K562 (cell line): ENCODE data around the gene GUF1. TPM values are rescaled to one million over a fixed set of nuclear protein-coding genes. Genes with fewer than 3 reads are reported as not detected.

Experiments
- ATAC-seq: fragments of 200-7000 bp; cut with Tn5 transposase; 3 replicates; pipeline ENCODE4 v1.9.1; 2020; ENCODE audit warnings: moderate library complexity
- BruUV-seq: library from RNA; stranded (reverse); fragments of 400-500 nt; replicated peaks from 2 replicates; lab custom pipeline; 2021; lab: Mats Ljungman, UMichigan
- CTCF ChIA-PET: fragments of 300-600 bp; formaldehyde crosslinking; extraction: SDS; loops from one replicate; lab custom pipeline; 2021; ENCODE audit warnings: low intra/inter-chr PET ratio; lab: Yijun Ruan, JAX
- POLR2A ChIA-PET: fragments of 300-600, 350-650 bp; sonication (Branson Sonifier 250); formaldehyde crosslinking; extraction: SDS; loops from one replicate; lab custom pipeline; 2021; ENCODE audit warnings: antibody characterized with exemption, inconsistent platforms; lab: Yijun Ruan, JAX
- DNase-seq, 4 experiments: peaks; one replicate each; pipeline versions ENCODE4 v3.0.0 to v3.0.0-alpha.2; 2011 to 2018; ENCODE audit warnings: low spot score in 3 of 4, mixed read lengths in 3 of 4; ENCODE audit errors: extremely low read depth in 1 of 4
- FAIRE-seq: peaks from 2 replicates; lab custom pipeline; 2011; peaks lifted over from hg19 to GRCh38; lab: Jason Lieb, UNC
- H2AFZ ChIP-seq: 2 replicates; pipeline ENCODE4 v1.6.0; 2011; ENCODE audit warnings: low read depth, low read length, control low read depth, inconsistent platforms
- H3K27ac ChIP-seq: fragments of 200-600 bp; 3 replicates; pipeline ENCODE4 v1.8.0; 2011; ENCODE audit warnings: low read depth, mild to moderate bottlenecking, control low read depth, inconsistent platforms, low read length, moderate library complexity, mixed read lengths; ENCODE audit errors: extremely low read depth
- H3K27me3 ChIP-seq, 2 experiments: fragments of 300-600 bp in 1 of 2; 2 replicates in 1 of 2; 3 replicates in 1 of 2; pipeline versions ENCODE4 v1.6.0 to v1.8.0; 2011; ENCODE audit warnings: inconsistent platforms in 2 of 2, low read length in 2 of 2, mild to moderate bottlenecking in 1 of 2, mixed read lengths in 1 of 2, moderate library complexity in 1 of 2; ENCODE audit not compliant: control insufficient read depth in 2 of 2, insufficient read depth in 2 of 2
- H3K36me3 ChIP-seq: fragments of 300-600 bp; 3 replicates; pipeline ENCODE4 v1.8.0; 2011; ENCODE audit warnings: mild to moderate bottlenecking, low read length, inconsistent platforms; ENCODE audit not compliant: control insufficient read depth, insufficient read depth
- H3K4me1 ChIP-seq, 2 experiments: fragments of 200-600 bp in 1 of 2; replicated peaks in 1 of 2; 2 replicates in 1 of 2; 3 replicates in 1 of 2; pipeline versions ENCODE4 v1.5.1 to v1.8.0; 2011; ENCODE audit warnings: inconsistent platforms in 2 of 2, low read length in 2 of 2, mild to moderate bottlenecking in 1 of 2, mixed read lengths in 1 of 2, moderate library complexity in 1 of 2; ENCODE audit not compliant: control insufficient read depth in 2 of 2, insufficient read depth in 2 of 2
- H3K4me2 ChIP-seq: 2 replicates; pipeline ENCODE4 v1.6.1; 2011; ENCODE audit warnings: low read length, control low read depth, inconsistent platforms, mixed read lengths; ENCODE audit not compliant: insufficient read depth
- H3K4me3 ChIP-seq: fragments of 200-600 bp; sonication (generic), shearing (Covaris generic); 2 replicates; pipeline ENCODE4 v1.5.1; 2016; ENCODE audit warnings: control low read depth, inconsistent platforms
- H3K79me2 ChIP-seq: fragments of 200-600 bp; 3 replicates; pipeline ENCODE4 v1.8.0; 2011; ENCODE audit warnings: low read length, inconsistent platforms; ENCODE audit not compliant: control insufficient read depth, insufficient read depth
- H3K9ac ChIP-seq, 2 experiments: 2 replicates each; pipeline versions ENCODE4 v1.6.0 to v1.6.1; 2011; ENCODE audit warnings: low read depth in 2 of 2, low read length in 2 of 2, control low read depth in 1 of 2, inconsistent platforms in 1 of 2, mild to moderate bottlenecking in 1 of 2, mixed read lengths in 1 of 2; ENCODE audit not compliant: insufficient read depth in 1 of 2
- H3K9me1 ChIP-seq: one replicate; pipeline ENCODE4 v1.6.0; 2011; ENCODE audit warnings: inconsistent platforms, mild to moderate bottlenecking, low read length, moderate library complexity; ENCODE audit not compliant: control insufficient read depth, insufficient read depth
- H3K9me3 ChIP-seq: replicated peaks from 2 replicates; pipeline ENCODE4 v1.5.1; 2011; ENCODE audit warnings: low read depth, low read length, inconsistent platforms; ENCODE audit not compliant: control insufficient read depth, insufficient read depth
- H4K20me1 ChIP-seq: replicated peaks from 2 replicates; pipeline ENCODE4 v1.6.1; 2011; ENCODE audit warnings: low read length, inconsistent platforms, mixed read lengths; ENCODE audit not compliant: control insufficient read depth, insufficient read depth
- CHD2 ChIP-seq: IDR thresholded peaks from 2 replicates; pipeline ENCODE4 v1.6.1; 2011; ENCODE audit warnings: low read depth, low read length
- NFIC ChIP-seq: fragments of 450-650 bp; IDR thresholded peaks from 2 replicates; pipeline ENCODE4 v1.6.1; 2017; ENCODE audit warnings: mild to moderate bottlenecking, inconsistent platforms
- RBBP5 ChIP-seq: fragments of 200-600 bp; sonication (generic); IDR thresholded peaks from 2 replicates; pipeline ENCODE4 v1.6.1; 2012; ENCODE audit warnings: borderline replicate concordance, mild to moderate bottlenecking, low read length, control low read depth, inconsistent platforms; ENCODE audit not compliant: insufficient read depth, poor library complexity, severe bottlenecking
- TARDBP ChIP-seq: fragments of 450-650 bp; IDR thresholded peaks from 2 replicates; pipeline ENCODE4 v1.6.1; 2016
- ZNF121 ChIP-seq: sonication (generic); formaldehyde crosslinking; conservative IDR thresholded peaks from 2 replicates; pipeline ENCODE4 v1.8.0; 2022; ENCODE audit warnings: missing genetic modification reagents
- ZNF197 ChIP-seq: fragments of 200-800 bp; sonication (Bioruptor generic); IDR thresholded peaks from 2 replicates; pipeline ENCODE4 v1.6.1; 2016; ENCODE audit warnings: low read depth, missing genetic modification characterization, missing compliant biosample characterization
- ZNF830 ChIP-seq: fragments of 250-450 bp; sonication (Bioruptor Pico); IDR thresholded peaks from 2 replicates; pipeline ENCODE4 v1.5.0; 2021; ENCODE audit warnings: mild to moderate bottlenecking
- WGBS: fragments of 100-300 bp; shearing (Covaris generic); methylation state at CpG from one replicate; pipeline ENCODE4 v1.1.6; 2016; ENCODE audit warnings: low coverage, mixed read lengths; ENCODE audit not compliant: insufficient coverage; ENCODE audit errors: missing lambda C conversion rate; 5-methylcytosine and 5-hydroxymethylcytosine counted together
- in situ Hi-C: fragments of 300-500 bp; cut with MboI; formaldehyde crosslinking; loops from 4 replicates; pipeline ENCODE4 v1.15.0; 2018; ENCODE audit warnings: inconsistent platforms, mixed read lengths
- intact Hi-C: fragments of 100-400 bp; cut with micrococcal nuclease; formaldehyde crosslinking; loops from 2 replicates; pipeline ENCODE4 v1.14.2; 2022
- polyA plus RNA-seq, 8 experiments: library from polyadenylated mRNA; depleted of rRNA in 4 of 8; stranded (reverse) in 5 of 8; unstranded in 3 of 8; fragments of >200 nt; fragmentation: Nextera tagmentation in 2 of 8; fragmentation: Illumina TruSeq in 1 of 8; extraction: Ambion mirVana in 2 of 8; extraction: Trizol in 1 of 8; gene quantifications; 2 replicates each; pipeline versions ENCODE4 v1.2.1 to v1.2.3, GENCODE V29; 2011 to 2014; ENCODE audit warnings: inconsistent platforms in 1 of 8, missing spikeins in 1 of 8
- total RNA-seq, 7 experiments: library from RNA; depleted of rRNA in 6 of 7; stranded (reverse); fragments of >200 nt in 6 of 7; fragmentation: Illumina TruSeq in 2 of 7; extraction: Trizol in 2 of 7; gene quantifications; 2 replicates each; pipeline versions ENCODE4 v1.2.1 to v1.2.3, GENCODE V29; 2011 to 2021; ENCODE audit warnings: low replicate concordance in 1 of 7
- TF ChIP-seq, protein P1 (sequence below): IDR thresholded peaks from 3 replicates; pipeline ENCODE4 v1.6.1; 2011; ENCODE audit warnings: borderline replicate concordance, mild to moderate bottlenecking; ENCODE audit not compliant: insufficient read length, insufficient read depth

GUF1 gene
- total and polyA plus RNA-seq, 9 of the 15 experiments (the other 6 are each of a cell fraction or from before 2014, with no cell fraction given), result 8.1 to 47.5 (median 25.0) TPM

DNA sequence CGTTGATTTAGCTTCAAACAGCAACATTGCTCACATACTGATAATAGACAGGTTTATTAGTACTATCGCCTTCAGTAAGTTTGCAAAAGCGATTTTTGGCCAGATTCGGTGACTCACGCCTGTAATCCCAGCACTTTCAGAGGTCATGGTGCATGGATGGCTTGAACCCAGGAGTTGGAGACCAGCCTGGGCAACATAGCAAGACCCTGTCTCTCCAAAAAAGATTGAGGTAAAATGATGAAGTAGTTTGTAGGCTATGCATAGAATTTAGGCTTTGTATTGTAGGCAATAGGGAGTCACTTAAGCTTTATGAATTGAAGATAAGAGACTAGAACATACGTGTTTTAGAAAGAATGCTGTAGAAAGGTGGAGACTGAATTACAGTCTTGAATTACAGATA, 49.3 kb downstream of the GUF1 start:
- in situ Hi-C loops, result no loop called here
- Histone ChIP-seq H3K4me3 (no peak overlapping the region), H3K27ac (no peak overlapping the region), H2AFZ (peak overlapping the region; percentile 97), H3K9me3 (no peaks in the 10 kb centered on the region)
- ATAC-seq, result no peak
- 67% methylated on average over 6 of the region's 6 CpGs for WGBS
- TF ChIP-seq TARDBP, result no peak
- TF ChIP-seq ZNF830, result no peak
- peak; percentile 63; the same call in 1 of the 2 replicates for TF ChIP-seq ZNF121 (CRISPR knock-in tag)
- no peak for TF ChIP-seq CHD2
- no peak for TF ChIP-seq RBBP5
- TF ChIP-seq ZNF197 (CRISPR knock-in tag), result no peak
- TF ChIP-seq, protein P1, sequence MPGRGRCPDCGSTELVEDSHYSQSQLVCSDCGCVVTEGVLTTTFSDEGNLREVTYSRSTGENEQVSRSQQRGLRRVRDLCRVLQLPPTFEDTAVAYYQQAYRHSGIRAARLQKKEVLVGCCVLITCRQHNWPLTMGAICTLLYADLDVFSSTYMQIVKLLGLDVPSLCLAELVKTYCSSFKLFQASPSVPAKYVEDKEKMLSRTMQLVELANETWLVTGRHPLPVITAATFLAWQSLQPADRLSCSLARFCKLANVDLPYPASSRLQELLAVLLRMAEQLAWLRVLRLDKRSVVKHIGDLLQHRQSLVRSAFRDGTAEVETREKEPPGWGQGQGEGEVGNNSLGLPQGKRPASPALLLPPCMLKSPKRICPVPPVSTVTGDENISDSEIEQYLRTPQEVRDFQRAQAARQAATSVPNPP, result no peak
- 0 out of 2 replicates have a peak, but pooled peaks have one; percentile 21 for TF ChIP-seq NFIC
- TF ChIP-seq, all 486 proteins: peak for 2
- intact Hi-C loops, result no loop called here
- BruUV-seq, result TSS peak; percentile 72
- H4K20me1 ChIP-seq, result no peaks in the 10 kb centered on the region; the same call in 1 of the 2 replicates
- H3K36me3 ChIP-seq, result no peaks in the 10 kb centered on the region; the same call in 2 of the 3 replicates
- no peak for DNase-seq
- no peaks in the 10 kb centered on the region for H3K9me1 ChIP-seq
- no peak for FAIRE-seq
- POLR2A ChIA-PET, result interaction anchor here (1.9 to 2.7 kb wide), 2 partner anchors 10 to 13 kb away, joined by 7 to 13 read pairs; no protein-coding TSS in a partner anchor
- H3K27me3 ChIP-seq, result no peaks in the 10 kb centered on the region
- H3K4me1 ChIP-seq, result peaks cover 7 to 9% of the 10 kb centered on the region in 2 experiments; a peak in 4 of 5 replicates
- H3K79me2 ChIP-seq, result peaks cover 39% of the 10 kb centered on the region
- CTCF ChIA-PET, result no interaction called here
- peak overlapping the region; percentile 92; the same call in 1 of the 2 replicates for H3K4me2 ChIP-seq
- no peak overlapping the region for H3K9ac ChIP-seq
